WI38 (cell line): ENCODE data around the gene KIAA1549.
A peak's percentile ranks its signal among the peaks of the same experiment; 100 is the strongest.
"Not testable (repeated sequence)": the region's sequence is repeated elsewhere in the genome, so short reads cannot be mapped to it uniquely, and the experiment has no call there.

Source experiments
- H3K4me3 ChIP-seq: 2 replicates; pipeline ENCODE4 v1.5.1; 2011; ENCODE audit warnings: low read depth, mild to moderate bottlenecking, control low read depth, low read length
- TF ChIP-seq, protein P1 (sequence below): IDR thresholded peaks from 2 replicates; pipeline ENCODE4 v1.5.1; 2012; ENCODE audit warnings: low read depth, mild to moderate bottlenecking, control low read depth, low read length

KIAA1549 gene

DNA sequence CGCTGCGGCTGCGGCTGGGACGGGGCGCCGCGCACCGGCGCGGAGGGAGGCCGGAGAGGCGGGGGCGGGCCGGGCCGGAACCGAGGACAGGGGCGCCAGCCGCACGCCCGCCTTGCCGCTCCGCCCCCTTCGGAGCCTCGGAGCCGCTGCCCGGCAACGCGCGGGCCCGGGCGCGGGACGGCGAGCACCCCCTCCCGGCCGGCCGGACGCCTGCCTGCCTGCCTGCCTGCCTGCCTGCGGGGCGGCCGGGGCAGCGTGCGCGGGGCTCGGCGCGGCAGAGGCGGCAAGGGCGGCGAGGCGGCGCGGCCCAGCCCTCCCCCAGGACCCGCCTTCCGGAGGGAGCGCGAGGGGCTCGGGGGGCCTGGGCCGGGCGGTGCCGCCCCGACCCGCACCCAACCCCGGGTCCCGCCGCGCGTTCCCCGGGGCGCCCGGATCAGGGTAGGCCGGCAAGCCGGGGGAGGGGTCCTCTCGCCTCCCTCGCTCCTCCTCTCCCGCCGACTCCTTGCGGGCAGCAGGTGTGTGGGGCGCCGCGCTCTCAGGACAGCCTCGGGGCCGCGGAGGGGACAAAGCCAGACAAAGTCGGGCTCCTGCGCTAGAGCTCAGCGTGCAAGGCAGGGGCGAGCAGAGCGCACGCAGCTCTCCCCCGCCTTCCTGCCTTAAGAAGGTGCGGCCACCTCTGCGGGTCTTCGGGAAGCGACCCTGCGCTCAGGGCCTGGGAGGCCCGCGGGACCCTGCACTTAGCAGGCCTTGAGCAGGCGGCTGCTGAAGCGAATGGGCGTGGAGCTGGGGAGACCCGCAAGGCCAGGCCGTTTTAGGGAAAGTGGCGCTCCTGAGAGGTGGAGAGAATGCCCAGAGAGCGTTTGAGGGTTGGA lies at the start of gene KIAA1549:
Gene KIAA1549 (minus strand): TSS at position 58 of the 872 bp plus-strand sequence. CDS start 120 bp downstream, outside the sequence.
- peak within 1 kb of the TSS; percentile 61 for H3K4me3 ChIP-seq
- TF ChIP-seq, protein P1, sequence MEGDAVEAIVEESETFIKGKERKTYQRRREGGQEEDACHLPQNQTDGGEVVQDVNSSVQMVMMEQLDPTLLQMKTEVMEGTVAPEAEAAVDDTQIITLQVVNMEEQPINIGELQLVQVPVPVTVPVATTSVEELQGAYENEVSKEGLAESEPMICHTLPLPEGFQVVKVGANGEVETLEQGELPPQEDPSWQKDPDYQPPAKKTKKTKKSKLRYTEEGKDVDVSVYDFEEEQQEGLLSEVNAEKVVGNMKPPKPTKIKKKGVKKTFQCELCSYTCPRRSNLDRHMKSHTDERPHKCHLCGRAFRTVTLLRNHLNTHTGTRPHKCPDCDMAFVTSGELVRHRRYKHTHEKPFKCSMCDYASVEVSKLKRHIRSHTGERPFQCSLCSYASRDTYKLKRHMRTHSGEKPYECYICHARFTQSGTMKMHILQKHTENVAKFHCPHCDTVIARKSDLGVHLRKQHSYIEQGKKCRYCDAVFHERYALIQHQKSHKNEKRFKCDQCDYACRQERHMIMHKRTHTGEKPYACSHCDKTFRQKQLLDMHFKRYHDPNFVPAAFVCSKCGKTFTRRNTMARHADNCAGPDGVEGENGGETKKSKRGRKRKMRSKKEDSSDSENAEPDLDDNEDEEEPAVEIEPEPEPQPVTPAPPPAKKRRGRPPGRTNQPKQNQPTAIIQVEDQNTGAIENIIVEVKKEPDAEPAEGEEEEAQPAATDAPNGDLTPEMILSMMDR = no peak

GRCh38 chr7:139029353-139029752 lies 48.2 kb upstream of the KIAA1549 start:
- TF ChIP-seq, protein P1 = no peak

GRCh38 chr7:139026551-139026950 lies 45.4 kb upstream of the KIAA1549 start:
- no peak overlapping the region for H3K4me3 ChIP-seq
- TF ChIP-seq, protein P1 = no peak

More at GRCh38 chr7:139029353-139029752, 48.2 kb upstream of the KIAA1549 start:
- no peak overlapping the region for H3K4me3 ChIP-seq

- not testable (repeated sequence) for H3K4me3 ChIP-seq
Observed at GRCh38 chr7:139025861-139026260, 44.7 kb upstream of the KIAA1549 start.

DNA sequence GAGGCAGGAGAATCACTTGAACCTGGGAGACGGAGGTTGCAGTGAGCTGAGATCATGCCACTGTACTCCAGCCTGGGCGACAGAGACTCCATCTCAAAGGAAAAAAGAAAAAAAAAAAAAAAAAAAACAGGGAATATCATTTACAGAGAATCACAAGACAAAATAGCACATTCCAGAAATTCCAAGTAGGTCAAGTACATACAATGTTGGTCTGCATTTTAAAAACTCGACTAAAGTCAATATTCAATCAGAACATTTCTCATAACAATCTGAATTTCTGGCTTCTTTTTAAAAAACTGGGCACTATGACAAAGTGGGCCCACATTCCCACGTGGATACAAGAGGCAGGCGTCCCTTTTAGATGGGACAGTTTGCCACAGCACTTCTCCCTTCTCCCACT lies 41.9 kb upstream of the KIAA1549 start:
- TF ChIP-seq, protein P1 = no peak
- H3K4me3 ChIP-seq = no peak overlapping the region

GRCh38 chr7:139022286-139022685 lies 41.1 kb upstream of the KIAA1549 start:
- H3K4me3 ChIP-seq = no peak overlapping the region
- TF ChIP-seq, protein P1 = no peak

GRCh38 chr7:139018910-139019309 lies 37.7 kb upstream of the KIAA1549 start:
- TF ChIP-seq, protein P1 = no peak
- H3K4me3 ChIP-seq = no peak overlapping the region
